PFSK-1 (cell line): ENCODE data around the gene NCOA5.

Source experiments
- FOXP2 ChIP-seq: optimal IDR thresholded peaks from 2 replicates; pipeline ENCODE3; 2011; ENCODE audit warnings: borderline replicate concordance, control low read depth, inconsistent platforms; ENCODE audit not compliant: insufficient read depth; ENCODE audit errors: extremely low read length, extremely low read depth
- POLR2AphosphoS5 ChIP-seq: IDR thresholded peaks from 2 replicates; pipeline ENCODE4 v1.6.1; 2012; ENCODE audit warnings: low read depth, mild to moderate bottlenecking, control low read depth, low read length, moderate library complexity
- REST ChIP-seq, 2 experiments: IDR thresholded peaks; 2 replicates each; pipeline versions ENCODE4 v1.6.1 to v1.8.0; 2011 to 2012; ENCODE audit warnings: low read depth in 2 of 2, low read length in 2 of 2, control low read depth in 1 of 2, inconsistent platforms in 1 of 2, mild to moderate bottlenecking in 1 of 2, moderate library complexity in 1 of 2; ENCODE audit not compliant: insufficient read depth in 1 of 2
- SIN3A ChIP-seq: IDR thresholded peaks from 2 replicates; pipeline ENCODE4 v1.6.1; 2012; ENCODE audit warnings: mild to moderate bottlenecking, low read length, moderate library complexity, borderline replicate concordance; ENCODE audit not compliant: insufficient read depth
- TAF1 ChIP-seq: IDR thresholded peaks from 2 replicates; pipeline ENCODE4 v1.6.1; 2012; ENCODE audit warnings: low read length, control low read depth, borderline replicate concordance; ENCODE audit not compliant: insufficient read depth

NCOA5 gene

GRCh38 chr20:46013829-46014516, 75.8 kb downstream of the NCOA5 start:
- no peak for TF ChIP-seq REST (IDR thresholded peaks at IDR 0.05; ENCODE audit: insufficient read depth in 1 of 2, low read depth in 2 of 2, low read length in 2 of 2)
- peak; percentile 75 for TF ChIP-seq FOXP2
- no peak for TF ChIP-seq POLR2AphosphoS5

- TF ChIP-seq TAF1 (no peak), REST (IDR thresholded peaks at IDR 0.05; ENCODE audit: insufficient read depth in 1 of 2, low read depth in 2 of 2, low read length in 2 of 2) (no peak), POLR2AphosphoS5 (no peak), SIN3A (no peak), FOXP2 (no peak)
Measured at GRCh38 chr20:46013322-46013828, 76.4 kb downstream of the NCOA5 start.

DNA sequence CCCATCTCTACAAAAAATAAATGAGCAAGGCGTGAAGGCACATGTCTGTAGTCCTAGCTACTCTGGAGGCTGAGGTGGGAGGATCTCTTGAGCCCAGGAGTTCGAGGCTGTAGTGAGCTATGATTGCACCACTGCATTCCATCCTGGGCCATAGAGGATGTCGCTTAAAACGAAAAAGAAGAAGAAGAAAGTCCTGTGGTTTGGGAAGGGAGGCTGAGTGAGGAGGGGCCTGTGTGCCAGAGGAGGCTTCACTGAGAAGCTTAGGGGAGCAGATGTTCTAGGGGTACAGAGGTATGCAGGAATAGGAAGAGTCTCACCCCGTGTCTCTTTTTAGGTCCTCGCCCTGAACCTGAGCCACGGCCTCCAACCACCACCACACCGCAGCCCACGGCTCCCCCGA, 76.8 kb downstream of the NCOA5 start:
- no peak for TF ChIP-seq FOXP2
- TF ChIP-seq REST (IDR thresholded peaks at IDR 0.05; ENCODE audit: insufficient read depth in 1 of 2, low read depth in 2 of 2, low read length in 2 of 2): no peak
- TF ChIP-seq TAF1: no peak
- TF ChIP-seq POLR2AphosphoS5: no peak

GRCh38 chr20:46011631-46012482, 77.9 kb downstream of the NCOA5 start:
- TF ChIP-seq POLR2AphosphoS5: no peak
- TF ChIP-seq SIN3A: no peak
- no peak for TF ChIP-seq FOXP2
- no peak for TF ChIP-seq TAF1
- TF ChIP-seq REST (IDR thresholded peaks at IDR 0.05; ENCODE audit: insufficient read depth in 1 of 2, low read depth in 2 of 2, low read length in 2 of 2): no peak
